ENCODE data around the gene GMIP.

GMIP gene

GRCh38 chr19:19642506-19643157 is 825 bp downstream of the GMIP start:
- DNase-seq: no peak
- in situ Hi-C loops (cut with HindIII; ENCODE audit: low pct_ligation_motif_present, low pct_unique_long_range_greater_than_20kb, low sequenced_read_pairs): no loop called here

- DNase-seq: no peak
- in situ Hi-C loops (cut with HindIII; ENCODE audit: low pct_ligation_motif_present, low pct_unique_long_range_greater_than_20kb, low sequenced_read_pairs): no loop called here
Measured at GRCh38 chr19:19637523-19638251, 5.8 kb downstream of the GMIP start.

DNA sequence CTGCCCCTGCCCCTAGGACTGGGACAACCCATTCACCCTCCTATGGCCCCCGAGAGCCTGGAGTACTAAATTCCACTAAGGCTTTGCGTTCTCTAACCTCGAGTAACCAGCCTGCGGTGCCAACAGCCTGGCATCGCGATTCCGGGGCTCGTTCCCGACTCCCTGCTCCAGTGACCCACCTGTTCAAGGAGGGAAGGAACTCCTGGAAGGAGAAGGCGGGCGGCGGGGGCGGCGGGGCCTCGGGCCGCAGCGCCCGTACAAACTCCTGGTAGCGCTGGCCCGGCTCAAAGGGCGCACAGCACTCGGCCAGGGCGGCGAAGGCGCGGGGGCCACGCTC is 6.3 kb downstream of the GMIP start:
- in situ Hi-C loops (cut with HindIII; ENCODE audit: low pct_ligation_motif_present, low pct_unique_long_range_greater_than_20kb, low sequenced_read_pairs): no loop called here
- no peak for DNase-seq

GRCh38 chr19:19636573-19637185 is 6.8 kb downstream of the GMIP start:
- DNase-seq: no peak
- in situ Hi-C loops (cut with HindIII; ENCODE audit: low pct_ligation_motif_present, low pct_unique_long_range_greater_than_20kb, low sequenced_read_pairs): no loop called here

GRCh38 chr19:19635313-19635702 is 8.1 kb downstream of the GMIP start:
- no peak for DNase-seq
- in situ Hi-C loops (cut with HindIII; ENCODE audit: low pct_ligation_motif_present, low pct_unique_long_range_greater_than_20kb, low sequenced_read_pairs): no loop called here

DNA sequence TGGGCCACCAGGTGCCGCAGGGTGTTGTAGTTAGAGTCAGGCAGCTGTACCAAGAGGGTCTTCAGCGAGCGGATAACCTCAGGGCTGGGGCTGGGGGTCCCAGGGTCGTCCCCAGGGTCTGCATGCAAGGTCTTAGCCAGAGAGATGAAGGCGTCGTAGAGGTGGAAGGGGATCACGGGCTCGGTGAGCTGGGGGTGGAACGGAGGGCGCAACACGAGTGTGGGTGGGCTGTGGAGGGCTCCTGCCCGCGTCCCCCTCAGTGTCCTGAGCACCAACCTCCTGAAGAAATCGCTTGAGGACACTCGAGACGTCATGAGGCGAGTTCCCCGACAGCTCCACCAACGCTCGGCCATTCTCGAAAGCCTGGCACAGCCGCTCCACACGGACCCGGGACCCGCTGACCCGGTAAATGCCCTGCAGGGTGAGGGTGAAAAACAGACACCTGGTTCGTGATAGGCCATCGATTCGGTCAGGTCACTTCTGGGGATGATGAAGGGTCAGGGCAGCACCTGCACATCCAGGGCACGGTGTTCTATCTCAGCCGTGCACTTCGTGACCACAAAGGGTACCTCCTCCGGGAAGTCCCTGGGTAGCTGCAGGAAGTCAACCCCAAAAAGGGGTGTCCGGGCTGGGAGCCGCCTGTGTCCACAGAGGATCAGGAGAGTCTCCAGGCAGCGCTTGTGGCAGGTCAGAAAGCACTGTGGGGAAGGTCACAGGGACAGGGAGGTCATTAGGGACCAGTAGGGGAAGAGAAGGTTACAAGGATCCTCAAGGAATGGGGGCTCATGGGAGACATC is 8.7 kb downstream of the GMIP start:
- DNase-seq: no peak
- in situ Hi-C loops (cut with HindIII; ENCODE audit: low pct_ligation_motif_present, low pct_unique_long_range_greater_than_20kb, low sequenced_read_pairs): no loop called here

GRCh38 chr19:19633711-19634515 is 9.5 kb downstream of the GMIP start:
- DNase-seq: no peak
- in situ Hi-C loops (cut with HindIII; ENCODE audit: low pct_ligation_motif_present, low pct_unique_long_range_greater_than_20kb, low sequenced_read_pairs): no loop called here

- in situ Hi-C loops (cut with HindIII; ENCODE audit: low pct_ligation_motif_present, low pct_unique_long_range_greater_than_20kb, low sequenced_read_pairs): no loop called here
- no peak for DNase-seq
Measured at GRCh38 chr19:19632661-19633060, 10.8 kb downstream of the GMIP start.

GRCh38 chr19:19631346-19631745 is 12.1 kb downstream of the GMIP start:
- DNase-seq: no peak
- in situ Hi-C loops (cut with HindIII; ENCODE audit: low pct_ligation_motif_present, low pct_unique_long_range_greater_than_20kb, low sequenced_read_pairs): no loop called here

- in situ Hi-C loops (cut with HindIII; ENCODE audit: low pct_ligation_motif_present, low pct_unique_long_range_greater_than_20kb, low sequenced_read_pairs): no loop called here
- DNase-seq: no peak
Measured at GRCh38 chr19:19630426-19630825, 13.0 kb downstream of the GMIP start.

- in situ Hi-C loops (cut with HindIII; ENCODE audit: low pct_ligation_motif_present, low pct_unique_long_range_greater_than_20kb, low sequenced_read_pairs): no loop called here
- DNase-seq: no peak
Measured at GRCh38 chr19:19630062-19630414, 13.4 kb downstream of the GMIP start.

- DNase-seq: peak; percentile 60
- in situ Hi-C loops (cut with HindIII; ENCODE audit: low pct_ligation_motif_present, low pct_unique_long_range_greater_than_20kb, low sequenced_read_pairs): no loop called here
Measured at GRCh38 chr19:19628501-19629134, 14.8 kb downstream of the GMIP start.

DNA sequence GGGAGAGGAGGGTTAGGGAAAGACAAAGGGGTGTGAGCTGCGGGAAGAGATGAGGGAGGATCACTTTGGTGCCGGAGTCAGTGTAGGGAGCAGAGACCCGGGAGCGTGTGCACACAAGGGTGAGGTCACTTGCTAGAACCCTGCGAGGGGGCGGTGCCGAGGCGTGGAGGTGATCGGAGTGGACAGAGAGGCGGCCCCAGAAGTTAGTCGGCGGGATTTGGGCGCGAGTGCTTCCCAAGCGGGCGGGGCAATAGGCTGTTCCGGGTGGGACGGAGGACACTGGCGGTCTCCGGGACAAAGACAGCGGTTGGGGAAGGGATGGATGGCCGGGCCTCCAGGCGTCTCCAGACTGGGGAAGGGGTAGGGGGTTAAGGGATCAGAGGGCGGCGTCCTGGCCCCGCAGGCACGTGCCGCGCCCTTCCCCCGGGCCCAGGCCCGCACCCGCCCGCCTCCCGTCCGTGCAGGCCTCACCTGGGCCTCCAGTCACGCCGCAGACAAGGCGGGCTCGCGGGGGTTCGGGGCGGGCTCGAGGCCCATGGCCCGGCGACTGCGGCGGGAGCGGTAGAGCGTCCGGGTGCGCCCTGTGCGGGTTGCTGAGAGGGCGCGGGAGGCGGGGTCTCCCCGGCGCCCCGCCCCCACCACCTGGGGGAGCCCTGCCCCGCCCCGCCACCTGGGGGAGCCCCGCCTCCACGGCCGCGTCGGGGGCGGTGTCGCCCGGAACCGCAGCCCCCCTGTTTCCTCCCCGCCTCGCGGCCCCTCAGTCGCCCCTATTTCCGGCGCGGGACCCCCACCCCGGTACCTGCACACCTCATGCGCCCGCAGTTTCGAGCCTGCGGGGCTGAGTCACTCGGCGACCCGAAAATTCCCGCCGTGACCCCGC is 15.6 kb downstream of the GMIP start, which contains the start of gene LPAR2:
Gene LPAR2, minus strand, starts transcription at position 600 of the 880 bp plus-strand sequence. CDS start 945 bp downstream, outside the sequence.
- in situ Hi-C loops (cut with HindIII; ENCODE audit: low pct_ligation_motif_present, low pct_unique_long_range_greater_than_20kb, low sequenced_read_pairs): no loop called here
- peak; percentile 32 for DNase-seq

- in situ Hi-C loops (cut with HindIII; ENCODE audit: low pct_ligation_motif_present, low pct_unique_long_range_greater_than_20kb, low sequenced_read_pairs): no loop called here
Measured at GRCh38 chr19:19626516-19627472, 16.7 kb downstream of the GMIP start.

DNA sequence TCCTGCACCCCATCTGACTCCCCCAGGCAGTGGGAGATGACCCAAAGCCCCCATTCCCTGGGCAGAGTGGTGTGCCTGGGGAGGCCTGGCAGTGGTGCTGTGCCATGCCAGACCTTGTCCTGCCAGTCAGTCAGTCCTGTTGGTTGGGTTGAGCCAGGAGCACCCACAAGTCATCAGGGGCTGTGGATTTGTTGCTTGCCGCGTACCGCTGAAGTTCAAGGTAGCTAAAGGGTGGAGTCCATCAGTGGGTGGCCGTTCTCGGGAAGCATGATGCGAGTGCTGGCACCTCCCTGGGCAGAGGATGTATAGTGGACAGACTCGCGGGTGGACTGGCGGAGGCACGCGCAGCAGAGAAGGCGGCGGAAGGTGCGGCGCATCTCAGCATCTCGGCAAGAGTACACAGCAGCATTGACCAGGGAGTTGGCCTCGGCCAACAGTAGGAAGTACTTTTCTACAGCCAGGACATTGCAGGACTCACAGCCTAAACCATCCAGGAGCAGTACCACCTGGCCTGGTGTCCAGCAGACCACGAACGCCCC is 19.4 kb downstream of the GMIP start:
- in situ Hi-C loops (cut with HindIII; ENCODE audit: low pct_ligation_motif_present, low pct_unique_long_range_greater_than_20kb, low sequenced_read_pairs): no loop called here
- DNase-seq: no peak

More at GRCh38 chr19:19626516-19627472, 16.7 kb downstream of the GMIP start:
- DNase-seq: no peak

DNA sequence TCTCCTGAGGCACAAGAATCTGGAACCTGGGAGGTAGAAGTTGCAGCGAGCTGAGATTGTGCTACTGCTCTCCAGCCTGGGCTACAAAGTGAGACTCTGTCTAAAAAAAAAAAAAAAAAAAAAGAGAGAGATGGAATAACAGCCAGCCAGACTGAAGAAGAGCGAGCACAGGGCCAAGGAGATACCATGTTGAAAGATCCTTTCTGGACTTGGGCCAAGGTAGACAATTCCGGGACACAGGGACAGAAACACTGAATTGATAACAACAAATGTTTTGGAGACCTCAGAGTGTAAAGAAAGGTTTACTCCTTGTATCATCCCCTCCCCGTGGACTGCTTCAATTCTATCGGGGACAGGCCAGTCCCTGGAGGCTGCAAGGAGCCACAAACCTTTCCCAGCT is 20.1 kb downstream of the GMIP start:
- in situ Hi-C loops (cut with HindIII; ENCODE audit: low pct_ligation_motif_present, low pct_unique_long_range_greater_than_20kb, low sequenced_read_pairs): no loop called here
- no peak for DNase-seq
